ENCODE data around the gene RAC3. TPM values are rescaled to one million over a fixed set of nuclear protein-coding genes. Genes with fewer than 3 reads are reported as not detected.

The RAC3 gene
- total RNA-seq, 1 experiment from 2014 or later, result 84.8 TPM

GRCh38 chr17:82041144-82041814 is 9.8 kb downstream of the RAC3 start:
- Histone ChIP-seq H3K9me3 (ENCODE audit: control insufficient read depth, low read depth, low read length) (no peaks in the 10 kb centered on the region), H3K23me2 (ENCODE audit: insufficient read length, low read depth, low read length, poor library complexity, severe bottlenecking) (no peaks in the 10 kb centered on the region), H3K4me2 (ENCODE audit: insufficient read depth, insufficient read length, low read length) (no peak overlapping the region), H3K18ac (ENCODE audit: insufficient read length, low read depth, low read length) (no peak overlapping the region), H4K91ac (ENCODE audit: insufficient read length, low read depth, low read length) (no peak overlapping the region), H2BK120ac (ENCODE audit: low read depth, low read length, poor library complexity, severe bottlenecking) (no peak overlapping the region), H4K8ac (replicated peaks; ENCODE audit: insufficient read length, low read depth, low read length) (no peak overlapping the region), H3K27ac (ENCODE audit: insufficient read length, low read depth, low read length) (no peak overlapping the region), H2BK15ac (ENCODE audit: low read depth, low read length) (no peak overlapping the region), H3K56ac (ENCODE audit: insufficient read length, low read depth, low read length) (no peak overlapping the region), H4K20me1 (ENCODE audit: control insufficient read depth, insufficient read depth, insufficient read length) (no peaks in the 10 kb centered on the region), H3T11ph (ENCODE audit: low read length) (no peak overlapping the region), H3K9ac (ENCODE audit: extremely low read depth, insufficient read length, low read length) (no peak overlapping the region), H2AFZ (ENCODE audit: low read length) (no peak overlapping the region), H2BK5ac (ENCODE audit: insufficient read length, low read length) (no peak overlapping the region), H4K5ac (ENCODE audit: insufficient read length, low read depth, low read length) (no peak overlapping the region), H3K27me3 (ENCODE audit: insufficient read depth, low read length) (no peaks in the 10 kb centered on the region), H2AK5ac (ENCODE audit: insufficient read length, low read length) (no peak overlapping the region), H3K79me2 (ENCODE audit: insufficient read depth, low read length) (no peaks in the 10 kb centered on the region), H3K4me1 (ENCODE audit: insufficient read depth, low read length) (no peaks in the 10 kb centered on the region; the same call in 1 of the 2 replicates), H3K79me1 (ENCODE audit: insufficient read depth, low read depth, low read length, poor library complexity, severe bottlenecking) (no peaks in the 10 kb centered on the region), H3K23ac (ENCODE audit: insufficient read length, low read depth, low read length) (no peak overlapping the region), H3K4ac (ENCODE audit: low read depth, low read length) (no peak overlapping the region), H3K14ac (ENCODE audit: insufficient read depth, low read length) (no peak overlapping the region), H2BK20ac (ENCODE audit: low read depth, low read length, poor library complexity, severe bottlenecking) (no peak overlapping the region), H2BK12ac (ENCODE audit: insufficient read length, low read depth, low read length) (no peak overlapping the region)
- H3K27ac Mint-ChIP-seq, result peak overlapping the region in 1 of 3 experiments; percentile 55; a peak in 1 of 7 replicates
- DNase-seq, result no peak
- H3K27me3 Mint-ChIP-seq (ENCODE audit: low read depth), result peaks cover 12% of the 10 kb centered on the region
- H3K4me3 Mint-ChIP-seq, result no peak overlapping the region; a peak in 1 of 5 replicates
- peaks cover 25 to 29% of the 10 kb centered on the region in 2 experiments for H3K4me1 Mint-ChIP-seq
- WGBS (ENCODE audit: extremely low coverage, insufficient read length, low lambda C conversion rate), result no CpG with 5 or more reads among the region's 17 CpGs
- TF ChIP-seq CTCF (conservative IDR thresholded peaks at IDR 0.05), result no peak
- peaks cover 0 to 2% (median 0%) of the 10 kb centered on the region in 3 experiments; a peak in 3 of 7 replicates for H3K36me3 Mint-ChIP-seq (ENCODE audit: insufficient read depth in 1 of 3, low read depth in 3 of 3)
- no peaks in the 10 kb centered on the region; a peak in 2 of 5 replicates for H3K9me3 Mint-ChIP-seq

Measured in H9 (cell line).